Vagina (tissue), 2 donors: ENCODE measurements around the gene RECK. TPM values are rescaled to one million over a fixed set of nuclear protein-coding genes. Genes with fewer than 3 reads are reported as not detected.
A peak's percentile ranks its signal among the peaks of the same experiment; 100 is the strongest.

Source experiments
- DNase-seq, 2 donors: peaks; one replicate each; pipeline ENCODE4 v3.0.0-alpha.2; 2017; ENCODE audit errors: extremely low spot score in 2 of 2
- H3K27ac ChIP-seq: fragments of 200-600 bp; sonication (generic); one replicate; pipeline ENCODE4 v1.5.1; 2019
- H3K27me3 ChIP-seq: fragments of 200-600 bp; sonication (generic); one replicate; pipeline ENCODE4 v1.5.1; 2019
- H3K36me3 ChIP-seq, 2 donors: fragments of 200-600 bp; sonication (generic); one replicate each; pipeline ENCODE4 v1.5.1; 2017 to 2019
- H3K4me1 ChIP-seq: fragments of 200-600 bp; sonication (generic); one replicate; pipeline ENCODE4 v1.5.1; 2019
- H3K4me3 ChIP-seq, 2 donors: fragments of 200-600 bp; sonication (generic); 1 replicate in 1 of 2; 2 replicates in 1 of 2; pipeline ENCODE4 v1.5.1; 2016 to 2019
- H3K9me3 ChIP-seq: fragments of 200-600 bp; sonication (generic); one replicate; pipeline ENCODE4 v1.5.1; 2019
- CTCF ChIP-seq, 3 experiments: fragments of 450-650 bp in 2 of 3; fragments of 200-600 bp in 1 of 3; sonication (generic) in 1 of 3; IDR thresholded peaks; one replicate each; pipeline ENCODE4 v1.5.1; 2017 to 2019; ENCODE audit warnings: antibody characterized with exemption in 3 of 3, mild to moderate bottlenecking in 2 of 3, moderate library complexity in 2 of 3
- POLR2A ChIP-seq, 2 donors: fragments of 450-650 bp; IDR thresholded peaks; one replicate each; pipeline ENCODE4 v1.6.1; 2017; ENCODE audit warnings: antibody characterized with exemption in 2 of 2, mild to moderate bottlenecking in 2 of 2, moderate library complexity in 2 of 2
- POLR2AphosphoS5 ChIP-seq, 2 donors: sonication (generic); formaldehyde crosslinking; IDR thresholded peaks; one replicate each; pipeline ENCODE4 v1.9.0; 2017; ENCODE audit warnings: antibody characterized with exemption in 2 of 2, mild to moderate bottlenecking in 2 of 2, low read depth in 1 of 2; ENCODE audit not compliant: insufficient read depth in 1 of 2
- intact Hi-C: fragments of 100-400 bp; cut with DNase I; formaldehyde crosslinking; loops from one replicate; pipeline ENCODE4 v1.15.1; 2023
- total RNA-seq: library from RNA; depleted of rRNA; stranded (reverse); fragments of >200 nt; gene quantifications from one replicate; pipeline ENCODE4 v1.2.3, GENCODE V29; 2016

The RECK gene
- total RNA-seq, 1 donor from 2014 or later: 15.5 TPM

- Histone ChIP-seq H3K4me1 (peaks cover 82% of the 10 kb centered on the region), H3K27ac (peak overlapping the region; percentile 88), H3K4me3 (no peak overlapping the region), H3K9me3 (no peaks in the 10 kb centered on the region), H3K27me3 (no peaks in the 10 kb centered on the region), H3K36me3 (no peaks in the 10 kb centered on the region)
- no peak for DNase-seq
- intact Hi-C loops: no loop called here
- TF ChIP-seq CTCF (IDR thresholded peaks at IDR 0.05) (peak in 2 of 3 experiments; percentile 10 to 24), POLR2A (IDR thresholded peaks at IDR 0.05) (no peak)
Observed at GRCh38 chr9:36141288-36141687, 104.6 kb downstream of the RECK start.

GRCh38 chr9:36141761-36142160 lies 105.0 kb downstream of the RECK start:
- no peak for DNase-seq
- Histone ChIP-seq H3K27ac (peak overlapping the region; percentile 88), H3K27me3 (no peaks in the 10 kb centered on the region), H3K4me1 (peaks cover 80% of the 10 kb centered on the region), H3K4me3 (no peak overlapping the region), H3K9me3 (no peaks in the 10 kb centered on the region), H3K36me3 (no peaks in the 10 kb centered on the region)
- intact Hi-C loops: loop anchor here (2.0 kb wide), 1 partner anchor 25 kb away; no protein-coding TSS in a partner anchor
- TF ChIP-seq POLR2A (IDR thresholded peaks at IDR 0.05) (no peak), POLR2AphosphoS5 (IDR thresholded peaks at IDR 0.05; ENCODE audit: insufficient read depth in 1 of 2, low read depth in 1 of 2) (no peak), CTCF (IDR thresholded peaks at IDR 0.05) (no peak)

GRCh38 chr9:36142510-36143244 lies 106.0 kb downstream of the RECK start:
- Histone ChIP-seq H3K36me3 (no peaks in the 10 kb centered on the region), H3K27ac (peak overlapping the region; percentile 88), H3K9me3 (no peaks in the 10 kb centered on the region), H3K4me3 (peak overlapping the region in 1 of 2 donors; percentile 41), H3K27me3 (no peaks in the 10 kb centered on the region), H3K4me1 (peaks cover 79% of the 10 kb centered on the region)
- no peak for DNase-seq
- TF ChIP-seq POLR2AphosphoS5 (IDR thresholded peaks at IDR 0.05; ENCODE audit: insufficient read depth in 1 of 2, low read depth in 1 of 2) (no peak), CTCF (IDR thresholded peaks at IDR 0.05) (no peak), POLR2A (IDR thresholded peaks at IDR 0.05) (no peak)
- intact Hi-C loops: loop anchor here (2.0 kb wide), 1 partner anchor 24 kb away; no protein-coding TSS in a partner anchor

GRCh38 chr9:36143245-36143641 lies 106.5 kb downstream of the RECK start:
- Histone ChIP-seq H3K4me3 (peak overlapping the region in 1 of 2 donors; percentile 41), H3K27ac (peak overlapping the region; percentile 88), H3K9me3 (no peaks in the 10 kb centered on the region), H3K27me3 (no peaks in the 10 kb centered on the region), H3K4me1 (peaks cover 79% of the 10 kb centered on the region), H3K36me3 (no peaks in the 10 kb centered on the region)
- TF ChIP-seq POLR2A (IDR thresholded peaks at IDR 0.05) (no peak), POLR2AphosphoS5 (IDR thresholded peaks at IDR 0.05; ENCODE audit: insufficient read depth in 1 of 2, low read depth in 1 of 2) (no peak), CTCF (IDR thresholded peaks at IDR 0.05) (no peak)
- intact Hi-C loops: loop anchor here (2.0 kb wide), 1 partner anchor 24 kb away; no protein-coding TSS in a partner anchor
- no peak for DNase-seq
